Parathyroid adenoma (tissue), 2 donors: ENCODE results near the gene FBXL15.

Experiments
- H2AFZ ChIP-seq: fragments of 300-600 bp; sonication (generic); one replicate; pipeline ENCODE4 v1.7.0; 2017; ENCODE audit warnings: antibody characterized with exemption, mild to moderate bottlenecking
- H3K27ac ChIP-seq: fragments of 300-600 bp; sonication (generic); one replicate; pipeline ENCODE4 v1.7.0; 2017
- H3K27me3 ChIP-seq: fragments of 300-600 bp; sonication (generic); one replicate; pipeline ENCODE4 v1.7.0; 2017; ENCODE audit warnings: low read length; ENCODE audit not compliant: control insufficient read depth, insufficient read depth
- H3K36me3 ChIP-seq: fragments of 300-600 bp; sonication (generic); one replicate; pipeline ENCODE4 v1.7.0; 2017; ENCODE audit warnings: low read length; ENCODE audit not compliant: control insufficient read depth, insufficient read depth
- H3K4me1 ChIP-seq: fragments of 300-600 bp; sonication (generic); one replicate; pipeline ENCODE4 v1.7.0; 2017; ENCODE audit warnings: control low read depth
- H3K4me2 ChIP-seq: fragments of 300-600 bp; sonication (generic); one replicate; pipeline ENCODE4 v1.7.0; 2017; ENCODE audit warnings: low read length
- H3K4me3 ChIP-seq: fragments of 300-600 bp; sonication (generic); one replicate; pipeline ENCODE4 v1.7.0; 2017; ENCODE audit warnings: low read depth, low read length
- H3K79me2 ChIP-seq: fragments of 300-600 bp; sonication (generic); one replicate; pipeline ENCODE4 v1.7.0; 2017; ENCODE audit warnings: control low read depth
- H3K9ac ChIP-seq: fragments of 300-600 bp; sonication (generic); one replicate; pipeline ENCODE4 v1.7.0; 2017; ENCODE audit warnings: mild to moderate bottlenecking
- H3K9me3 ChIP-seq: fragments of 300-600 bp; sonication (generic); one replicate; pipeline ENCODE4 v1.7.0; 2017; ENCODE audit warnings: low read length; ENCODE audit not compliant: control insufficient read depth
- CTCF ChIP-seq: fragments of 300-600 bp; sonication (generic); IDR thresholded peaks from one replicate; pipeline ENCODE4 v1.7.0; 2017; ENCODE audit warnings: antibody characterized with exemption, mild to moderate bottlenecking
- donor health status: primary hyperparathyroidism.

FBXL15 gene

DNA sequence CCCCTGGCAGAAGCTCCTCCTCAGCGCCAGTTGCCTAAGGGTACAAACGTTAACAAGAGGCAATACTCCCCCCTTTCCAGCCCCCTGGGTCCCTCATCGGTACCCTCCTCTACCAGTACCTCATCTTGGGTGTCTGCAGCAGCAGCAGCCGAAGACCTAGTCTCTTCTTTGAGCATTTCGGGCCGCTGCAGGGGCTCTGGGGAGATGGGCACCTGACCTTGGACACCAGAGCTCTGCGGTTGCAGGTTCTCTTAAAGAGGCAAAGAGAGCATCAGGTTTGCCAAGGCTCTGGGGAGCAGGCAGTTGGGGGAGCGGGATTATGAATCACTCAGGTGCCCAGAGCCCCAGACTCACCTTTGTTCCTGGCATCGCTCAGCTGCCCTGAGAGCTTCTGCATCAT, 3.5 kb downstream of the FBXL15 start:
- Histone ChIP-seq H3K27ac (no peak overlapping the region), H3K36me3 (no peaks in the 10 kb centered on the region), H3K9me3 (no peaks in the 10 kb centered on the region), H3K79me2 (peaks cover 27% of the 10 kb centered on the region), H3K4me2 (no peak overlapping the region), H3K4me3 (no peak overlapping the region), H3K9ac (no peak overlapping the region), H2AFZ (no peak overlapping the region), H3K27me3 (no peaks in the 10 kb centered on the region), H3K4me1 (peaks cover 7% of the 10 kb centered on the region)
- TF ChIP-seq CTCF, result no peak

GRCh38 chr10:102424916-102425315, 4.3 kb downstream of the FBXL15 start:
- Histone ChIP-seq H3K27me3 (no peaks in the 10 kb centered on the region), H3K79me2 (peaks cover 34% of the 10 kb centered on the region), H3K9ac (no peak overlapping the region), H2AFZ (no peak overlapping the region), H3K4me2 (no peak overlapping the region), H3K4me1 (peaks cover 7% of the 10 kb centered on the region), H3K27ac (no peak overlapping the region), H3K4me3 (no peak overlapping the region), H3K9me3 (no peaks in the 10 kb centered on the region), H3K36me3 (no peaks in the 10 kb centered on the region)
- TF ChIP-seq CTCF, result no peak

DNA sequence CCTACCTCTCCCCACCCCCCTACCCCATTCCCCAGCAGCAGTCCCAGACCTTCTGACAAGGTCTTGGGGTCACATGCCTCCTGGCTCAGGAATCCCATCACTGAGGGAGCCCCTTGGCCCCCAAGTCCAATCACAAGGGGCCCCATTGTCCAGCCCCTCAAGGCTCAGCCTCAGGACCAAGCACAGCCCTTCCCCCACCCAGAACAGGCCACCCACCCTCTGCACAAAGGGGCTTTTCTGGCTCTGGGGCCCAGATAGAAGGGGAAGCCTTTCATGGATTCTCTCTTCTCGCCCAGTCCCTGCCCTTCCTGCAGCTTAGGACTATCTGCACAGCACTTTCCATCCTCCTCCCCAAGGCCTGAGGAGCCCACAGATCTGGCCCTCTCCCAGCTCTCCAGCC, 4.8 kb downstream of the FBXL15 start:
- Histone ChIP-seq H3K4me2 (no peak overlapping the region), H3K36me3 (no peaks in the 10 kb centered on the region), H3K9me3 (no peaks in the 10 kb centered on the region), H3K27me3 (no peaks in the 10 kb centered on the region), H3K79me2 (peaks cover 34% of the 10 kb centered on the region), H3K27ac (no peak overlapping the region), H2AFZ (no peak overlapping the region), H3K4me1 (peaks cover 7% of the 10 kb centered on the region), H3K4me3 (no peak overlapping the region), H3K9ac (no peak overlapping the region)
- TF ChIP-seq CTCF, result no peak

DNA sequence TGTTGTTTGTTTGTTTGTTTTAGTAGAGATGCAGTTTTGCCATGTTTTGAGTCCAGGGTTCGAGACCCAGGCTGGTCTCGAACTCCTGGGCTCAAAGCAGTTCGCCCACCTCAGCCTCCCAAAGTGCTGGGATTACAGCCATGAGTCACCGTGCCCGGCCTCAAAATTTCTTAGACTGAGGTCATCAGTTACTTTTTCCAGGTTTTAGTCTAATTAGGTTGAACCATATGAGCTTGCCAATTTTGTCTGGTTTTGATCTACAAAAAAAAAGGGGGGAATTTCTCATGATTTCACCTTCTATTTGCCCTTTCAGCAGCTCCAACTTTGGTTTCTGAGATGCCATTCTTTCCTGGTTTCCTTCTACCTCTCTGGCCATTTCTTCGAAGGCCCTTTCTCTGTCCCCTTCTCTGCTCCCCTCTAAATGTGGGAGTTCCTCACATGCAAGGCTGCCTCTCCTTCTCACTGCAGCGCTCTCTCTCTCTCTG, 6.2 kb downstream of the FBXL15 start:
- no peaks in the 10 kb centered on the region for H3K9me3 ChIP-seq
- H3K27ac ChIP-seq, result no peak overlapping the region
- no peaks in the 10 kb centered on the region for H3K27me3 ChIP-seq
- H3K4me3 ChIP-seq, result no peak overlapping the region
- no peak overlapping the region for H2AFZ ChIP-seq
- H3K4me1 ChIP-seq, result peaks cover 11% of the 10 kb centered on the region
- TF ChIP-seq CTCF, result no peak
- peaks cover 39% of the 10 kb centered on the region for H3K79me2 ChIP-seq
- no peaks in the 10 kb centered on the region for H3K36me3 ChIP-seq
- H3K9ac ChIP-seq, result no peak overlapping the region
- H3K4me2 ChIP-seq, result no peak overlapping the region

DNA sequence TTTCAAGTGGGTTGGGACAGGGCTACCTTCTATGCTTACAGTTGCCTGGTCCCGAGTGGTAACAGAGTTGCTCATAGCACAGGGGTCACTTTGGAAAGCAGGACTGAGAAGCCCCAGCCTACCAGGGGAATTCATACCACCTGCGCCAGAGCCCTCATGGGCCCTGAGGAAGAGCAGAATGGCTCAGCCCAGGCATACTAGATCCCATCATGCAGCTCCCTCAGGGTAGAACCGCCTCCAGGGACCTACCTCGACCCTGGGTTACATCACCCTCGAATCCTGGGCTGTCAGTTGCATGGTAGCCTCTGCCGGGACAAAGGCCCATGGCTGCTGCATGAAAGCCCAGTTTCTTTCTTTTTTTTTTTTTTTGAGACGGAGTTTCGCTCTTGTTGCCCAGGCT, 8.8 kb downstream of the FBXL15 start:
- Histone ChIP-seq H3K9me3 (no peaks in the 10 kb centered on the region), H3K27ac (no peak overlapping the region), H3K4me3 (no peak overlapping the region), H3K9ac (no peak overlapping the region), H3K4me1 (peaks cover 4% of the 10 kb centered on the region), H3K36me3 (no peaks in the 10 kb centered on the region), H3K27me3 (no peaks in the 10 kb centered on the region), H3K4me2 (no peak overlapping the region), H3K79me2 (peaks cover 38% of the 10 kb centered on the region), H2AFZ (no peak overlapping the region)
- TF ChIP-seq CTCF, result no peak
